GM19351 (cell line): ENCODE measurements around the gene PGC.
"Not testable (repeated sequence)": the region's sequence is repeated elsewhere in the genome, so short reads cannot be mapped to it uniquely, and the experiment has no call there.

Experiments
- ATAC-seq: cut with Tn5 transposase; IDR thresholded peaks from one replicate; pipeline ENCODE4 v1.9.1; 2021; ENCODE audit warnings: mild to moderate bottlenecking, moderate library complexity; ENCODE audit not compliant: unreplicated experiment

Gene PGC

DNA sequence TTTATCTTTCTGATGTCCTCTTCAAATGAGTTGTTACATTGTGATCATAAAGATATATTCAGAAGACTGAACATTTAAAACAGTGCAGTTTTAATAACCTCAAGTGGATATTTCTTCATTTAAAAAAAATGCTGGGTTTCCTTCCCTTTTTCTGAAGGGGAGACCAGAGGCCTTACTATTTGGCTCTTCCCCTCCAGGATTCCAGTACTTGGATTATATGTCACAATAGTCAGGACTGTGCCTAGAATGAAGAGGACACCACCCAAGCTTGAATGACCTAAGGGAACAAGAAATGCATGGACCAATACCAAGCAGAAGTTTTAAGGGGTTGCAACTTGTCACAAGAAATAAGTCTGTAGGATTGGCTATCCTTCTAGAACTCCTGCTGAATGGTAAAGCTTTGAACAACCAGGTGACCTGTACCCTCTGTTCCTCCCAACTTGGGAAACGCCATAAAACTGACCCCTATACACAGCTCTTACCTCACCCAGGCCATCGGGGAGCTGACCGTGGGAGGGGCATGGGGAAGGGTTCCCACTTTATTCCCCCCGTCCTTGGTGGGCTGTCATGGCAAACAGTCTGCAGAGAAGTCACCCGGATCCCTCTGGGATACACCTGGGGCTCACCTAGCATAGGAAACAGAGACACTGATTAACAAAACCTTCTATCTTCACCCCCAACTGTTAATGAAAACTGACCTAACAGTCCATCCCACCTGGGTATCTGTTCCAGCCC, 30.5 kb upstream of the PGC start:
- no peak for ATAC-seq

DNA sequence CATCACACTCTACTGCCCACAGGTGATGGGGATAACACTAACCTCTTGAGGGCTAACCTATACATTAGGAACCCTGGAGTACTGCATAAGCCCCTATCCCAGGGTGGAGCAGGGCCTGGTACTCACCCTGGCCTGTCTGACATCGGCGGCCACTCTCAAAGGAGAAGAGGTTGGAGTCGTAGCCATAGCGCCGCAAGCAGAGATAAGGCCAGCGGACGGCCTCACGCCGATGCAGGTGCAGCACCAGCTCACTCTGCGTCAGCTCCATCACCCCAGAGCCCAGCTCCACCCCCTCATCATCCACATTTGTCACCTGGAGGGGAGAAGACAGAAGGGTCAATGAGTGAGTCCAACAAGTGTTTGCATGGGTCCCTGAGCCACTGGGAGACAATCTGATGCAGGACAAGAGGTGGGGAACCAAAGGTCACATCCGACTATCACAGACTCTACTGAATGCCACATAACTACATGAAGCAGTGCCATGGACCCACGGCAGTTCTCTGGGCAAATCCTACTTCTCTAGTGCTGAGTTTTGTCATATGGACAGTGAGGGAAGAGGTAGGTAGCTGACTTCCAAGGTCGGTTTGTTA, 28.2 kb upstream of the PGC start:
- no peak for ATAC-seq

DNA sequence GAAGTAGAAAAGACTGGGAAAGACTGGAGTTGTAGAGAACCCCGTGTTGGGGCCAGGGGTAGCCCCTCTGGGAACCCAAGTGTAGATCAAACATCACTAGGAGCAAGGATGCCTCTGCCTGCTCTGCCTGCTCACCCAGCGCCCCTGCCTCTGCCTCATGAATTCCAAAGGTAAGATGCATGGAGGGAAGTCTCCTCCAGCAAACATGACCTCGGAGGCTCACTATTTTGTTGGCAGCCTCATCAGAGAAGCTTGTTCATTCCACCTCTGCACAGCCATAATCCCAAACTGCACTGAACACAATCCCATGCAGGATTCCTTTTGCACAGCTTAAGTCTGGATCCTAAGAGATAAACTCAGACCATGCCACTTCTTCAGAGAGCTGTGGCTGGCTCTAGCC, 27.6 kb upstream of the PGC start:
- no peak for ATAC-seq

DNA sequence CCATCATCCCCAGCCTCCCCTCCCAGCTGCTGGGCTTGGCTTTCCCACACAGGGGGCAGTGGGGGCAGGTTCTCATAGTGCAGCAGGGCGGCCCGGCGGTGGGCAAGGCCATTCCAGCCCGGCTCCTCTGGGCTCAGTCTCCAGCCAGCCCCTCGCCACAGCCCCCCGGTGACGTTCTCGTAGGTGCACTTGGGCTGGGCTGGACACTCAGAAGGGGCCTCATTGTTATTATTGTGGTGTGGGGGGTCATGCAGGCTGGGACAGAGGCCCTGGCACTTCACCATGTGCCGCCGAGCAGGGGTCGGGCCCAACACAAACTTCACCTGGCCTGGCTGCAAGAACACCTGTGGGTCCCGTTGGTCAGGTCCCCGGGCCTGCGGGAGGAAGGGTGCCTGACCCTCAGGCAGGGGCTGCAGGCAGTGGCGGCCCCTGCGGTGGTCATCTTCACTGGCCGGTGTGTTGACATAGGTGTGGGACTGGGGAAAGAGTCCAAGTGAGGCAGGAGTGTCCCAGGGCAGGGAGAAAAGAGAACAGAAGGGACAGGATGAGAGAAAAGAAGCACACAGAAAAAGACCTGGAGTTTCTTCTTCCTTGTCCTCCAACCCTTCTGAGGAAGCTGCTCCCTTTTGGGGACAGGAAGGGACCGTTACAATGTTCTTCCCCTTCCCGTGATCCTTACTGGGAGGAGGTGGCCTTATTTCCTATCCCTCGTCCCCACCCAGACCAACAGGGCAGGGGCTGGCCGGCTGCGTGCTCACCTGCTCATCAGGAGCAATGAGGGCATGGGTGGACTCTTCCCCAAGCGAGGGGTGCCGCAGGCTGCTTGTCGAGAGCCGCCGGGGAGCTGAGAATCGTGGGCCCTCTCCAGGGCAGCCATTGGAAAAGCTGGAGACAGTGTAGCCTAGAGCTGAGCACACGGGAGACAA, 24.1 kb upstream of the PGC start:
- ATAC-seq = no peak

DNA sequence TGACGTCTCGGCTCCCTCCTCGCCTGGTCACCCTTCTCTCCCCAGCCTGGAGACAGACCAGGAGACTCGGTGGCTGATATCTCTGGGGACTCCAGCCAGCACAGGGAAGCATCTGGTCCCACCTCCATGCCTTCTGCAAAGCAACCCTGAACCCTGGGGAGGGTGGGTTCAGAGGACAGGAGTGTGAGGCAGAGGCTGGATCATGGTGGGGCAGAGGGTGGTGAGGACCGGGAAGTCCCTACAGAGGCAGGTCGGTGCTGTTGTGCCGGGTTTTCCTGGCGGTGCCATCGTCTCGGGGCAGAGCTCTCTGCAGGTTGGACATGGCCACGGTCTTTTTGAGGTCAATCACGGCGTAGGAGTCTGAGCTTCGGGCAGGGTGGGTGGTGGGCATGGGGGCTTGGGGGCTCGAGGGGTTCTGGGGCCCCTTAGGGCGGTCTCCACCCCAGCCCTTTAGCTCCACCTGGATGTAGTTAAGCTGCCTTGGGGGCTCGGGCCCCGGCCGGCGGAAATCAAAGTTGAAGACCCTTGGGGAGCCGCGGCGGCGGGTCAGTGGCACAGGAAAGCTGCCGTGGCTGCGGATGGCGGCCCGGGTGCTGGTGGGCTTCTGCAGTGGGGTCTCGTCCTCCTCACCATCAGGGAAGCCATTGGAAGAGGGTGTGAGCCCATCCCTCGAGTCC, 23.3 kb upstream of the PGC start:
- ATAC-seq = no peak

DNA sequence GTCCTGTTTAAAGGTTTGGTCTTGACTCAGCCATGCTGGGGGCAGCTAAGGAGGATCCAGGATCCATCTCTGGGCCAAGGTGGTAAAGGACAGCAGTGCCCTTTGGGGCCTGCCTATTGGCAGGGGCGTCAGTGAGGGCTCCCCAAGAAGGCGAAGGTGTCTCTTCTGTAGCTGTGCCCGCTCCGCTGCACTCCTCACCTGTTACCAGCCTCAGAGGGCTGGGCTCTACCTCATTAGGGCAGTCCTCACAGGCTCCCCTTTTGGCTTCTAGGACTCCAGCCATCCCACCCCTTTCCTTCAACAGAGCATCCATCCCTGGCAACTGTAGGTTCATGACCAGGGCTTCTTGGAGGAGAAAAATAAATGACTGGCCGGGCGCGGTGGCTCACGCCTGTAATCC, 22.2 kb upstream of the PGC start:
- ATAC-seq = no peak

DNA sequence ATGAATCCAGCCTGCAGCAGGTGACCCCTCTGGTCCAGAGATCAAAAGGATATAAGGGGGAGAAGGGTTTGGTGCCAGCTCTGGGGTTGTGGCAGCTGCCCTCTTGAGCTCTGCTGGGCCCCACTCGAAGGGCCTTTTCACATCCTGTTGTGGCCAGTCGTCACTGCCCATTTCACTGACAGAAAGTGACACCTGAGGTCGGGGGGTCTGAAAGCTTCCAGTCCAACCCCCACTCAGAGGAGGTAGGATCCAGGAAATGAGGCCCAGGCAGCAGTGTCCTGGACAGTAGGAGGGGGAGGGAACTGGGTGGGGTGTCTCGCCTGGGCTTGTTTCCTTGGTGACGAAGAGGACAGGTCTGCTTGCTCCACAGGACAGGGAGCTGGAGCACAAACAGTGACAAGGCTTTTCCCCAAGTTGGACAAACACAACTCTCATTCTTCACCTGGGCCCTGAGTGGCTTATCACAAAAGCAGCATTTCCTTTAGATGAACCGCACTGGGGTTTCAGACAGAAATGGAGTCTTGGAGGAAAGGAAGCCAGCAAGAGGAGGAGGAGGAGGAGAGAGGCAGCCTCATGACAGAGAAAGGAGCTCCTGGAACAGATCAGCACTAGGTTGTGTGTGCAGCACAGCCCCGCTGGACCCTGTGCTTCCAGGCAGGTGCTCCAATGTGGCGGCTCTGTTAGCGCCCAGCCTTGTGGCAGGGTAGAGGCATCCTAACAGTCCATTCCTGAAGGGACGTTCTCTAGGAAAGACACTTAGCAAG, 21.5 kb upstream of the PGC start:
- ATAC-seq = no peak

DNA sequence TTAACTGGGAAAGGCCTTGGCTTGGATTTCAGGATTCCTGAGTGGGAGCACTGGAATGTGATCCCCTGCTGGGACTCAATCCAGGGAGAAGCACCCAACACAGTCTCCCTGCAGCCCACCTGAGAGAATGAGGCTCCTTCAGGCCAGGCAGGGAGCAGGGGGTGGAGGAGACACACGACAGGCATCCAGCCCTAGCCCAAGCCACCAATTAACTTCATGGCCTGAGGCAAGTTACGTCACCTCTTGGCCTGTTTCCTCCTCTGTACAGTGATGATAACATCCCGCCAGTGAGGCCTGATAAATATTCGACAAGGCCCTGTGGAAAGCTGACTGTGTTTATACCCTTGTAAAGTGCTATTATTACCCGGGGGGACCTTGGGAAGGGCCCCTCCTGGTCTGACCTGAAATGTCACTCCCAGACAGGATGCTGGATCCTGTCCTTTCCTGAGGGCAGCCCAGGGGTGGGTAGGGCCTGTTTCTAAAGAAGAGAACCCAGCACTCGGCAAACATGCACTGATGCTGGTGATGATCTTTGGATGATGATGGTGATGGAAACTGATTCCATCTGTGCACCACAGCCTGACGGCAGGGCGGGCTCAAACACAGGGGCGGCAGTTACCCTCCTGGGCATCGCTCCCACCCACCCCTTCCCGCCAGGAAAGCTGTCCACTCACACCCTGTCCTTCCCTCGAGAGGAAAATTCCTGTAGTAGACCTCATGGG, 20.1 kb upstream of the PGC start:
- no peak for ATAC-seq

DNA sequence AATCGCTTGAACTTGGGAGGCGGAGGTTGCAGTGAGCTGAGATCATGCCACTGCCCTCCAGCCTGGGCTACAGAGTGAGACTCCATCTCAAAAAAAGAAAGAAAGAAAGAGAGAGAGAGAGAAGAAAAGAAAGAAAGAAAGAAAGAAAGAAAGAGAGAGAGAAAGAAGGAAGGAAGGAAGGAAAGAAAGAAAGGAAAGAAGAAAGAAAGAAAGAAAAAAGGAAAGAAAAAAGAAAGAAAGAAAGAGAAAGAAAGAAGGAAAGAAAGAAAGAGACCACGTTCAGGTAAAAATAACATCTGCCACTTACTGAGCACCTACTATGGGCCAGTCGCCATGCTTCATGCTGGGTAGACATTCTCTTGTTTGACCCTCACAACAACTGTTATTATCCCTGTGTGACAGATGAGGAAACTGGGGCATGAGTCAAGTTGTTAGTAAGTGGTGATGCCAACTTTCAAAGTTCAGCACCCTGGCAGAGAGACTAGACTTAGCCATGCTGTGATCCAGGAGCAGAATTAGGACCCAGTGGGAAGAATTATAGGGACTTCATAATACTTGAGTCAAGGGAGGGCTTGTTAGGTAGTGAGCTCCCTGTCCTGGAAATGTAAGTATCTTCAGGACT, 19.0 kb upstream of the PGC start:
- ATAC-seq = not testable (repeated sequence)

DNA sequence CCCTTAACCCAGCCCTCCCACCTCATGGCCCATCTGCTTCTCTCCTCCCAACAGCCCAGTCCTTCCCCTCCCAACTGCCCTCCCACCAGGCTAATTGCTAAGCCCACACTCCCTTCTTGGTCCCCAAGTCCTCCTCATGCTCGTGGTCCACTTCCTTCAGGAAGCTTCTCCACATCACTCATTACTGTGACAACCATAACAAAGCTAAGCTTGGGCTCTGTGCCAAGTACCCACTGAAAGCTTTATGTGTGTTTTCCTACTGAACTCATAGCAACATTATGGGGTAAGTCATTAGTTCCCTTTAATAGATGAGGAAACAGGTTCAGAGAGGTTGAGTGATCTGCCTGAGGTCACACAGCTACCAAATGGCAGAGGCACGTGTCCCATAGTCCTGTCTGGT, 16.3 kb upstream of the PGC start:
- no peak for ATAC-seq

DNA sequence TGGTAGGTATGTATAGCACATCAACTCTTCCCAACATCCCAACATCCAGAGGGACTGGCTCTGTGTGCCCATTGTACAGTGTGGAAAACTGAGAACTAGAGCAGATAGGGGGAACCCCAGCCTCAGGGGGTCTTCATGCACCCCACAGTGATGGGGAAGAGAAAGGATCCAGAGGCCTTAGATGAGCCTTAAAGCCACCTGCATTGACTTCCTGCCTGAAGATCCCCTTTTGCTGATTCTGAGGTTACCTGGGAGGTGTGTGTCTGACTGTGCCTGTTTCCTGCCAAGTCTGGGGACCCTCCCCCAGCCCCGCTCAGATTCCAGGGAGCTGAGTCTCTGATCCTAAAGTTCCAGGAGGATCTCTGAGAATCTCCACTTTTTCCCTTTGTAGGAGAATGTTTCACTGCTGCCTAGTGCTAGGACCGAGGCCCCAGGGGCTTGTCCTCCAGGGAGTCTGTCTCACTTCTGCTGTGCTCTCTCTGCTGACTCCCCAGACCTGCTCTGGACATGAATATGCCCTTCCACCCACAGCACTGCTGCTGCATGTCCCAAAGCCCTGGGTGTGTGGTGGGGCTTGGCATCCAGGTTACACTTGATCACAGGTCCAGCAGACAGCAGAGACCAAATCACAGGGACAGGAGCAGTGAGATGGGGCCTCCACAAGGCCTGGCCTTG, 12.8 kb upstream of the PGC start:
- ATAC-seq = no peak

DNA sequence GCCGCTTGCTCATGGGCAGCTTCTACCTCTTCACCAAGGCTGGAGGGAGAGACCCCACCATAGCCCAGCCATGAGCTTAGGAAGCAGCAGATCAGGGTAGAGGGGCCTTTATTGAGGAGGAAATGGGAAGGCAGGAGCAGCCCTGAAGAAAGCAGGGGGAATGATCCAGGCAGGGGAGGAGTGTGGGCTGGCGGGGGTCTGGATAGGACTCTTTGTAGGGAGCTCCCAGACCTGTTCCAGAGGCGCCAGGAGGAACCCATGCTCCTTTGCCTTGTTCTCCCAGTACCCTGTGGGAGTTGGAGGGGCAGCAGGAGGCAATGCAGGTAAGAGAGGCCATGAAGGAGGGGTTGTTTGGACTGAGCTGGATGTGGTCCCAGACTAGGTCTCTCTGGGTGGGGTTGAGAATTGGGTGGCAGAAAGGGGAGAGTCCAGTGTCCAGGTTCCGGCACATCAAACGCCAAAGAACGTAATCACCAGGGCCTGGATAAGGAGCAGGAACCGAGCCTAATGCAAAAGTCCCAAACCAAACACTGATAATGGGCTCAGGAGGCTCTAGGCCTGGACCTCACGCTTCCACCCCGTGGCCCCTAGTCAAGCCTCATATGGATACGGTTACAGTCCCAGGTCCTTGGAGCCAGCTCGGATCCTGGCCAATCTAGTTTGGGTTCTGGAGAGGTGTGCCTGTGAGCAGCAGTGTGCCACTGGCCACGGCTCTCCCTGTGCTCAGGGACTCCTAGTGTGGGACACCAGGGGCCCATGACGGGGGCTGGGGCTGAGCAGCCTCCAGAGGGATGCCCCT, 12.1 kb upstream of the PGC start:
- no peak for ATAC-seq

DNA sequence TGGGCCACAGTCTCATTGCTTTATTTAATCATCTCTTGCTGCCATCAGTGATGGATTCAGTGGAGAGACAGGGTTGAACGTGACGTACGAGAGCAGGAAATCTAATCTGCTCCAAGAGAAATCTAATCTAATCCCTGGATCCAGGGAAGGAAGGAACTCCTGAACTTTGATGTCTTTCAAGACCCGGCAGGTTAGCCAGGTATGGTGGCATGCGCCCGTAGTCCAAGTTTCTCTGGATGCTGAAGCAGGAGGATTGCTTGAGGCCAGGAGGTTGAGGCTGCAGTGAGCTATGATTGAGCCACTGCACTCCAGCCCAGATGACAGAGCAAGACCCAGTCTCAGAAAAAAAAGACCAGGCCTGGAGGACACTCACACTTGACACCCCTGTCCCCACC, 11.4 kb upstream of the PGC start:
- no peak for ATAC-seq

DNA sequence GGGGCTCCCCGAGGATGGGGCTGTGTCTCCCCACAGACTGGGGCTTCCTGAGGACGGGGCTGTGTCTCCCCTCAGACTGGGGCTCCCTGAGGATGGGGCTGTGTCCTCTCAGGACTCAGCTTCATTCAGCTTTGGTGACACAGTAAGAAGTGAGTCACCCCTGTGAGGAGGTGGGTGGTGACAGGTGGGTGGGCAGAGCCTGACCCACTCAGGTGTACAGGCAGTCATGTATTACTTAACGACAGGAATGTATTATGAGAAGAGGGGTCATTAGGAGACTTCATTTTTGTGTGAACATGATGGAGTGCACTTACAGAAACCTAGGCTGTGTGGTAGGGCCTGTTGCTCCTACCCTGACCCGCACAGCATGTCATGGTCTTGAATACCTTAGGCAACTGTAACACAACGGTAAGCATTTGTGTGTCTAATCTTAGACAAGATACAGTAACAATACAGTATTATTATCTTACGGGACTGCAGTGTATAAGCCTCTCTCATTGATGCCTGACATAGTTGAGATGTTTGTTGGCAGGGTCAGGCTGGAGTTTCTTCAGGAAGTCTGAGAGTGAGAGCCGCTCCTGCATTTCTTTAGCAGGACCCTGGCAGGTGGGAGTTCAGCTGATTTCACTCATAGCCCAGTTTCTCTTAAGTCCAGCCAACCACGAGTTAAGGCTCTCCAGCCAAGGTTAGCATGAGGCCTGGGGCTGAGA, 10.9 kb upstream of the PGC start:
- ATAC-seq = no peak

DNA sequence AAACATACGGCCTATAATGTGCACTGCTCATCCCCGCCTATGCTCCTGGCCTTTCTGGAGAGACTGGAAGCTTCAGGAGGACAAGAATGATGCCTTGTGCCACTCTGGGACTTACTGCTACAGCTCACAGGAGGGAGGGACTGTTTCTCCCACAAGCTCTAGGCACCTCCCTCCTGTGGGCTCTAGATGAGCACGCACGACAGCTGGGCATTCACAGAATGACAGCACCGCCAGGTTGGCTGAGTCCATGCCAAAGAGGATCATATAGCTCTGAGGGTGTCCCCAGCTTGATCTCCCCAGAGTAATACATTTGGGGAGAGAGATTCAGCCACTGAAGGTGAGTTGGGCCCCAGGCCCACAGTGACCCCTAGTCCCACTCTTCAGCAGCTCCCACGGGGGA, 10.1 kb upstream of the PGC start:
- no peak for ATAC-seq

DNA sequence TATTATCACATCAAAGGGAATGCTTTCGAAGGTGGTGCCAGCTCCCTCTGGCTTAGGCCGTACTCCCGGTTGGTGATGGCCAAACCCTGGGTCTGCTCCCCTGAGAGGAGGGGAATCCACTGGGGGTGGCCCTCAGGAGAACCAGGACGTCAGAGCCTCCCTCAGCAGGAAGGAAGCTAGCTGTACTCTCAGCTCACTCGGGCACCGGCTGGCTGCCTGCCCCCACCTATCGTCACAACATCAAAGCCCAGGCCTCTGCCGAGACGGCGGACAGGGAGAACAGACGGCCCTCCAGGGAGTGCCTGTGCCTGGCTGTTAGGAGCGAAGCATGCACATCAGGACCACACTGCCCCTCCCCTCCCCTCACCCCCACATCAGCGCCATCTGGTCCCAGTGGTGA, 9.2 kb upstream of the PGC start:
- ATAC-seq = no peak

DNA sequence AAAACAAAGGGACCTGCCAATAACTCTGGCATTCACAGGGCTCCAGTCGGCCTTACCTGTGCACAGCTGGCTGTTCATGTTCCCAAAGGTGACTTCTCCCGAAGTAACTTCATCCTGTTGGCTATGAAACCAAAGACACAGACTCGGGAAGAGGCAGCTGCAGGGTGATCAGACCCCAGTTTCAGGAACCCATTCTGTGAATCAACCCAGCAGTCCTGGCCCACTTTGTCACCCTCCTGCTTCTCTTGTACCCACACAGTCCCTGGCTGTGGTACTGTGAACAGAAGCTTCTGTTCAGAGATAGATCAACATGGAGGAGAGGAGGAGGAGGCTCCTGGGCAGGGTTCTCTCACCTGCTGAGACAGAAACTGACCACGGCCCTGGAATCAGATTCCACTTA, 8.7 kb upstream of the PGC start:
- no peak for ATAC-seq

DNA sequence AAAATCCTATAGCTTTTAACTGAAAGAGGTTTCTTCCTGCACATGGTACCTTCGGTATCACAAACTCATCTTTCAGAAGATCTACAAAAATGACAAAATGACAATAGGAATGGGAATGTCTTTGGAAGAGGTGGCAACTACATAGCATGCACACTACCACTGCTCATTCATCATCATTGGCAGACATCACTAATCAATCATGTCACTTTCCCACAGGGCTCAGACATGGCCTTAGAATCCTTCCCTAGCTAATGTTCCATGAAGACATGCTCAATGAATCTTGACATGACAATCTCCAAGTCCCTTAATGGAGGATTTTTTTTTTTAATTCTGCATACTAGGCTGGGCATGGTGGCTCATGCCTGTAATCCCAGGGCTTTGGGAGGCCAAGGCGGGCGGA, 3.2 kb upstream of the PGC start:
- no peak for ATAC-seq
